ENCODE data around the gene LRRC14B. TPM values are rescaled to one million over a fixed set of nuclear protein-coding genes. Genes with fewer than 3 reads are reported as not detected.
A peak's percentile ranks its signal among the peaks of the same experiment; 100 is the strongest.

LRRC14B gene
- total and polyA plus RNA-seq, 2 of the 13 experiments (the other 11 are each of a cell fraction or from before 2014, with no cell fraction given), result not detected

DNA sequence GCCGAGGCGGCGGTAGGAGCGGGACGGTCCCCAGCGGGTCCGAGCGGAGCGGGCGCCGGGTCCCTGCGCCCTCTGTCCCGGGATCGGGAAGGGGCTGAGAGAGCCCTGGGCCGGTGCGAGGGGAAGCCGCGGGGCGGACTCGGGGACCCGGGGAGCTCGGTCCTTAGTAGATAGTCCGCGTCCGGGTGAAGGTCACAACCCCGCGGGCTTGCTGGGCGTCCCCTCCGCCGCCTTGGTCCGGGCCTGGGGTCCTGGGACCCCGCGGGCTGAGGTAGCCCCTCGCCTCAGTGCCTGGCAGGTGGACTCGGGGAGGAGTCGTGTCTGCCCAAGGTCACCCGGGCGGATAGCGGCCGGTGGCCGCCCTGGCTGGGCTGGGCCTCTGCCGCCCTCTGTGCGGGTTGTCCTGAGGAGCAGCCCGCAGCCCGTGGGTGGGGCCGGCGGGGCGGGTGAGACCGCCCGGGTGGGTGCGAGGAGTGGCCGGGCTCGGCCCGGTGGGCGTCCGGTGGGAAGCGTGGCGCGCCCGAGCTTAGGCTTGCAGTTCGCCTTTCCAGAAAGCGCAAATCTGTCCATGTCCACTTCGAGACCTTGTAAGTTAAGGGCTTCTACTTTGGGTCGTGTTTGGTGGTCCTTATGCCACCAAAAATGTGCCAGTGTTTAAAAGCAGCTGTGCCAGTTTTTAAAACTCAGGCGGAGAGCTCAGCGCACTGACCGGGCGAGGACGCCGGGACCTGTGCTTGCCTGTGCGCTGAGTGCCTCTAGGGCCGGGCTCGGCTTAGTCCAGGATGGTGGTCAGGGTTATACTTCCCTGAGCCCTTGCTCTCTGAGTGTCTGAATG, 27.4 kb downstream of the LRRC14B start (continued):
- TF ChIP-seq, protein P1, sequence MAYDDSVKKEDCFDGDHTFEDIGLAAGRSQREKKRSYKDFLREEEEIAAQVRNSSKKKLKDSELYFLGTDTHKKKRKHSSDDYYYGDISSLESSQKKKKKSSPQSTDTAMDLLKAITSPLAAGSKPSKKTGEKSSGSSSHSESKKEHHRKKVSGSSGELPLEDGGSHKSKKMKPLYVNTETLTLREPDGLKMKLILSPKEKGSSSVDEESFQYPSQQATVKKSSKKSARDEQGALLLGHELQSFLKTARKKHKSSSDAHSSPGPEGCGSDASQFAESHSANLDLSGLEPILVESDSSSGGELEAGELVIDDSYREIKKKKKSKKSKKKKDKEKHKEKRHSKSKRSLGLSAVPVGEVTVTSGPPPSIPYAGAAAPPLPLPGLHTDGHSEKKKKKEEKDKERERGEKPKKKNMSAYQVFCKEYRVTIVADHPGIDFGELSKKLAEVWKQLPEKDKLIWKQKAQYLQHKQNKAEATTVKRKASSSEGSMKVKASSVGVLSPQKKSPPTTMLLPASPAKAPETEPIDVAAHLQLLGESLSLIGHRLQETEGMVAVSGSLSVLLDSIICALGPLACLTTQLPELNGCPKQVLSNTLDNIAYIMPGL (CRISPR knock-in tag; IDR thresholded peaks at IDR 0.05; ENCODE audit: borderline replicate concordance in 1 of 2, low read depth in 1 of 2), result peak in 1 of 2 experiments; percentile 36; a peak in 3 of 4 replicates
- TF ChIP-seq, protein P2, sequence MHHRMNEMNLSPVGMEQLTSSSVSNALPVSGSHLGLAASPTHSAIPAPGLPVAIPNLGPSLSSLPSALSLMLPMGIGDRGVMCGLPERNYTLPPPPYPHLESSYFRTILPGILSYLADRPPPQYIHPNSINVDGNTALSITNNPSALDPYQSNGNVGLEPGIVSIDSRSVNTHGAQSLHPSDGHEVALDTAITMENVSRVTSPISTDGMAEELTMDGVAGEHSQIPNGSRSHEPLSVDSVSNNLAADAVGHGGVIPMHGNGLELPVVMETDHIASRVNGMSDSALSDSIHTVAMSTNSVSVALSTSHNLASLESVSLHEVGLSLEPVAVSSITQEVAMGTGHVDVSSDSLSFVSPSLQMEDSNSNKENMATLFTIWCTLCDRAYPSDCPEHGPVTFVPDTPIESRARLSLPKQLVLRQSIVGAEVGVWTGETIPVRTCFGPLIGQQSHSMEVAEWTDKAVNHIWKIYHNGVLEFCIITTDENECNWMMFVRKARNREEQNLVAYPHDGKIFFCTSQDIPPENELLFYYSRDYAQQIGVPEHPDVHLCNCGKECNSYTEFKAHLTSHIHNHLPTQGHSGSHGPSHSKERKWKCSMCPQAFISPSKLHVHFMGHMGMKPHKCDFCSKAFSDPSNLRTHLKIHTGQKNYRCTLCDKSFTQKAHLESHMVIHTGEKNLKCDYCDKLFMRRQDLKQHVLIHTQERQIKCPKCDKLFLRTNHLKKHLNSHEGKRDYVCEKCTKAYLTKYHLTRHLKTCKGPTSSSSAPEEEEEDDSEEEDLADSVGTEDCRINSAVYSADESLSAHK (CRISPR knock-in tag; IDR thresholded peaks at IDR 0.05; ENCODE audit: borderline replicate concordance), result no peak
- TF ChIP-seq AGO2 (optimal IDR thresholded peaks at IDR 0.05; ENCODE audit: low read depth, low read length) (peak; percentile 52), BCL3 (CRISPR knock-in tag; IDR thresholded peaks at IDR 0.05) (no peak), ZNF335 (CRISPR knock-in tag; IDR thresholded peaks at IDR 0.05) (no peak), IKZF4 (CRISPR knock-in tag; IDR thresholded peaks at IDR 0.05; ENCODE audit: borderline replicate concordance, low read depth, not compliant biosample characterization) (peak; percentile 48), CTCF (CRISPR knock-in tag; IDR thresholded peaks at IDR 0.05) (peak; percentile 16; the same call in 1 of the 2 replicates), SMAD1 (CRISPR knock-in tag; IDR thresholded peaks at IDR 0.05; ENCODE audit: borderline replicate concordance, low read depth) (no peak), KDM3A (CRISPR knock-in tag; IDR thresholded peaks at IDR 0.05; ENCODE audit: low read depth) (no peak), LBX2 (CRISPR knock-in tag; IDR thresholded peaks at IDR 0.05; ENCODE audit: borderline replicate concordance) (no peak), NONO (IDR thresholded peaks at IDR 0.05) (no peak), NONO (CRISPR knock-in tag; conservative IDR thresholded peaks at IDR 0.05) (no peak)
- TF ChIP-seq, protein P3, sequence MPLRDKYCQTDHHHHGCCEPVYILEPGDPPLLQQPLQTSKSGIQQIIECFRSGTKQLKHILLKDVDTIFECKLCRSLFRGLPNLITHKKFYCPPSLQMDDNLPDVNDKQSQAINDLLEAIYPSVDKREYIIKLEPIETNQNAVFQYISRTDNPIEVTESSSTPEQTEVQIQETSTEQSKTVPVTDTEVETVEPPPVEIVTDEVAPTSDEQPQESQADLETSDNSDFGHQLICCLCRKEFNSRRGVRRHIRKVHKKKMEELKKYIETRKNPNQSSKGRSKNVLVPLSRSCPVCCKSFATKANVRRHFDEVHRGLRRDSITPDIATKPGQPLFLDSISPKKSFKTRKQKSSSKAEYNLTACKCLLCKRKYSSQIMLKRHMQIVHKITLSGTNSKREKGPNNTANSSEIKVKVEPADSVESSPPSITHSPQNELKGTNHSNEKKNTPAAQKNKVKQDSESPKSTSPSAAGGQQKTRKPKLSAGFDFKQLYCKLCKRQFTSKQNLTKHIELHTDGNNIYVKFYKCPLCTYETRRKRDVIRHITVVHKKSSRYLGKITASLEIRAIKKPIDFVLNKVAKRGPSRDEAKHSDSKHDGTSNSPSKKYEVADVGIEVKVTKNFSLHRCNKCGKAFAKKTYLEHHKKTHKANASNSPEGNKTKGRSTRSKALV (CRISPR knock-in tag; IDR thresholded peaks at IDR 0.05), result 0 out of 2 replicates have a peak, but pooled peaks have one; percentile 64
- TF ChIP-seq, protein P4, sequence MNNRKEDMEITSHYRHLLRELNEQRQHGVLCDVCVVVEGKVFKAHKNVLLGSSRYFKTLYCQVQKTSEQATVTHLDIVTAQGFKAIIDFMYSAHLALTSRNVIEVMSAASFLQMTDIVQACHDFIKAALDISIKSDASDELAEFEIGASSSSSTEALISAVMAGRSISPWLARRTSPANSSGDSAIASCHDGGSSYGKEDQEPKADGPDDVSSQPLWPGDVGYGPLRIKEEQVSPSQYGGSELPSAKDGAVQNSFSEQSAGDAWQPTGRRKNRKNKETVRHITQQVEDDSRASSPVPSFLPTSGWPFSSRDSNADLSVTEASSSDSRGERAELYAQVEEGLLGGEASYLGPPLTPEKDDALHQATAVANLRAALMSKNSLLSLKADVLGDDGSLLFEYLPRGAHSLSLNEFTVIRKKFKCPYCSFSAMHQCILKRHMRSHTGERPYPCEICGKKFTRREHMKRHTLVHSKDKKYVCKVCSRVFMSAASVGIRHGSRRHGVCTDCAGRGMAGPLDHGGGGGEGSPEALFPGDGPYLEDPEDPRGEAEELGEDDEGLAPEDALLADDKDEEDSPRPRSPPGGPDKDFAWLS (CRISPR knock-in tag; IDR thresholded peaks at IDR 0.05; ENCODE audit: borderline replicate concordance), result no peak
